ENCODE data around the gene RERGL.
"Not testable (repeated sequence)": the region's sequence is repeated elsewhere in the genome, so short reads cannot be mapped to it uniquely, and the experiment has no call there.

The RERGL gene

DNA sequence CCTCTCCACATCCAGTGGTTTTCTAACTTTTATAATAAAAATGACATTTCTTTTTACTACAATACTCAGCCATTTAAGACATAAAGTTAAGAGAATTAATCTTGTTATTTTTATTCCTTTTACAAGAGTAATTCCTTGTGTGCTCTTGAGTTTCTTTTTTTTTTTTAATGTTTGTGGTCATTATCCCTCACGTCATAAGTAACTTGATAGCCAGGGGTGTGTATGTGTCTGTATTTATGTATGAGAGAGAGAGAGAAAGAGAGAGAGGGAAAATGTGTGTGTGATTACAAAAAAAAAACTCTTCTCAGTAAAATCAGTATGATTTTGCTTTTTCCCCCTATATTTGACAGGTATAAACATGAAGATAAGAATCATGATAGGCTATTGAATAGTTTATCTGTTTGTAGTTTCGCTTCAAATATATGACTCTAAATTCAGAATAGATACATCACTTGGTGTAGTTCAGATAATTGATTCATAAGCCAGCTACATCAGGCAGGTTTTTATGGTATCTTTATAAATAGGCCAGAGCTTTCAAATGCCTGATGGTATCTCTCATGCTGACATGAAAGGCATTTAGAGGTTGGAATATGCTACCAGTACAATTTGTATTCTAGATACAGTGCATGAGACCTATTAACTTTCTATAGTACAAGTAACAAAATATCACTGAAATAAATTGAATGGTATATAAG lies 34.9 kb downstream of the RERGL start:
- CTCF ChIA-PET, result no interaction called here
- POLR2A ChIA-PET, result no interaction called here
- no peak overlapping the region for H3K4me3 ChIP-seq (ENCODE audit: low read depth, low read length)
- DNase-seq (ENCODE audit: low read depth, low spot score), result no peak
- TF ChIP-seq, protein P1, sequence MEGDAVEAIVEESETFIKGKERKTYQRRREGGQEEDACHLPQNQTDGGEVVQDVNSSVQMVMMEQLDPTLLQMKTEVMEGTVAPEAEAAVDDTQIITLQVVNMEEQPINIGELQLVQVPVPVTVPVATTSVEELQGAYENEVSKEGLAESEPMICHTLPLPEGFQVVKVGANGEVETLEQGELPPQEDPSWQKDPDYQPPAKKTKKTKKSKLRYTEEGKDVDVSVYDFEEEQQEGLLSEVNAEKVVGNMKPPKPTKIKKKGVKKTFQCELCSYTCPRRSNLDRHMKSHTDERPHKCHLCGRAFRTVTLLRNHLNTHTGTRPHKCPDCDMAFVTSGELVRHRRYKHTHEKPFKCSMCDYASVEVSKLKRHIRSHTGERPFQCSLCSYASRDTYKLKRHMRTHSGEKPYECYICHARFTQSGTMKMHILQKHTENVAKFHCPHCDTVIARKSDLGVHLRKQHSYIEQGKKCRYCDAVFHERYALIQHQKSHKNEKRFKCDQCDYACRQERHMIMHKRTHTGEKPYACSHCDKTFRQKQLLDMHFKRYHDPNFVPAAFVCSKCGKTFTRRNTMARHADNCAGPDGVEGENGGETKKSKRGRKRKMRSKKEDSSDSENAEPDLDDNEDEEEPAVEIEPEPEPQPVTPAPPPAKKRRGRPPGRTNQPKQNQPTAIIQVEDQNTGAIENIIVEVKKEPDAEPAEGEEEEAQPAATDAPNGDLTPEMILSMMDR (IDR thresholded peaks at IDR 0.05; ENCODE audit: insufficient read depth, low read length, missing control alignments), result no peak

DNA sequence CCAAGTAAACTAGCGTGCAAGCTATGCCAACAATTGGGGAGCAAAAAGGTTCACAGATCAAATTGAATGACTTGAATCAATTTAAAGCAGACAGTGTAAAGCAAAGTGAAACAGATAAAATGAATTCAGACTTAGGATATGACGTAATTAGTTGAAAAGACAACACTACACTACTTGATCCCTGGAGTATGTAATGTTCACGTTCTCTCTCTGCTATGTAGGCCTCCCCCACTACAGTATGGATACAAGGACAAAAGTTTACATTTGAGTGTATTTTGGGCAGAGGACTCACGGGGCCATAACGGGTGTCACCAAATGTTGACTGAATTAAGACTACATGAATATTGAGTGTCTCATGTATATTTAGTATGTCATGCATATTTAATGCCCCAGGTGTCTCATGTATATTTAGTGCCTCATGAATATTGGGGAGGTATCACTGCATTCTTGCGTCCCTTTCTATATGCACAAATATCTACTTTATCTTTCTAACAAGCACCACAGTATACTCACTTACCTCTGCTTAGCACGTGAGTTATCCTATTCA lies 44.5 kb downstream of the RERGL start:
- no peak for DNase-seq (ENCODE audit: low read depth, low spot score)
- POLR2A ChIA-PET, result no interaction called here
- H3K4me3 ChIP-seq (ENCODE audit: low read depth, low read length), result no peak overlapping the region
- CTCF ChIA-PET, result no interaction called here
- TF ChIP-seq, protein P1 (IDR thresholded peaks at IDR 0.05; ENCODE audit: insufficient read depth, low read length, missing control alignments), result no peak

DNA sequence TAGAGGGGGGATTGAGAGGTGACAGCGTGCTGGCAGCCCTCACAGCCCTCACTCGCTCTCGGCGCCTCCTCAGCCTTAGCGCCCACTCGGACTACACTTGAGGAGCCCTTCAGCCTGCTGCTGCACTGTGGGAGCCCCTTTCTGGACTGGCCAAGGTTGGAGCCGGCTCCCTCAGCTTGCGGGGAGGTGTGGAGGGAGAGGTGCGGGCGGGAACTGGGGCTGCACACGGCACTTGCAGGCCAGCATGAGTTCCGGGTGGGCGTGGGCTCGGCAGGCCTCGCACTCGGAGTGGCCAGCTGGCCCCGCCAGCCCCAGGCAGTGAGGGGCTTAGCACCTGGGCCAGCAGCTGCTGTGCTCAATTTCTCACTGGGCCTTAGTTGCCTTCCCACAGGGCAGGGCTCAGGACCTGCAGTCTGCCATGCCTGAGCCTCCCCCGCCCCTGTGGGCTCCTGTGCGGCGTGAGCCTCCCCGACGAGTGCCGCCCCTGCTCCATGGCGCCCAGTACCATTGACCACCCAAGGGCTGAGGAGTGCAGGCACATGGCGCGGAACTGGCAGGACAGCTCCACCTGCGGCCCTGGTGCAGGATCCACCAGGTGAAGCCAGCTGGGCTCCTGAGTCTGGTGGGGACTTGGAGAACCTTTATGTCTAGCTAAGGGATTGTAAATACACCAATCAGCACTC lies 49.8 kb downstream of the RERGL start:
- CTCF ChIA-PET; DNase-seq (ENCODE audit: low read depth, low spot score); POLR2A ChIA-PET; H3K4me3 ChIP-seq (ENCODE audit: low read depth, low read length): not testable (repeated sequence)

Data from AG04449 (cell line).